Ishikawa (cell line): ENCODE measurements around the gene SOX6.

Experiments used
- CEBPB ChIP-seq: IDR thresholded peaks from 2 replicates; pipeline ENCODE4 v1.6.1; 2012
- CREB1 ChIP-seq: IDR thresholded peaks from 2 replicates; pipeline ENCODE4 v1.6.1; 2012; ENCODE audit warnings: low read depth
- MAX ChIP-seq: IDR thresholded peaks from 2 replicates; pipeline ENCODE4 v1.6.1; 2012
- RAD21 ChIP-seq: IDR thresholded peaks from 2 replicates; pipeline ENCODE4 v1.6.1; 2012; ENCODE audit warnings: low read depth
- TAF1 ChIP-seq: IDR thresholded peaks from 2 replicates; pipeline ENCODE4 v1.6.1; 2012; ENCODE audit warnings: low read depth, mild to moderate bottlenecking

- TF ChIP-seq CEBPB = no peak
- no peak for TF ChIP-seq MAX
- TF ChIP-seq TAF1 = no peak
- no peak for TF ChIP-seq CREB1
- TF ChIP-seq RAD21 = no peak
These were observed 70.3 kb downstream of the SOX6 start for GRCh38 chr11:16286095-16286494.
